Glomerular visceral epithelial cell (primary cell): ENCODE measurements around the gene NKAIN2.
"Not testable (repeated sequence)": the region's sequence is repeated elsewhere in the genome, so short reads cannot be mapped to it uniquely, and the experiment has no call there.

ENCODE experiments used
- DNase-seq: peaks from one replicate; pipeline ENCODE4 v3.0.0-alpha.2; 2016; ENCODE audit errors: extremely low spot score

The NKAIN2 gene

GRCh38 chr6:124494956-124495664 is 691.4 kb downstream of the NKAIN2 start:
- DNase-seq = no peak

- no peak for DNase-seq
Observed at GRCh38 chr6:124495665-124496190, 692.1 kb downstream of the NKAIN2 start.

GRCh38 chr6:124496334-124496733 is 692.7 kb downstream of the NKAIN2 start:
- no peak for DNase-seq

GRCh38 chr6:124512431-124512830 is 708.8 kb downstream of the NKAIN2 start:
- DNase-seq = no peak

GRCh38 chr6:124517339-124517738 is 713.7 kb downstream of the NKAIN2 start:
- no peak for DNase-seq

- no peak for DNase-seq
Observed at GRCh38 chr6:124520514-124520913, 716.8 kb downstream of the NKAIN2 start.

GRCh38 chr6:124522335-124522734 is 718.7 kb downstream of the NKAIN2 start:
- DNase-seq = no peak

GRCh38 chr6:124524491-124525200 is 721.0 kb downstream of the NKAIN2 start:
- no peak for DNase-seq

- DNase-seq = peak; percentile 16
Observed at GRCh38 chr6:124530926-124531325, 727.3 kb downstream of the NKAIN2 start.

- no peak for DNase-seq
Observed at GRCh38 chr6:124535299-124535698, 731.6 kb downstream of the NKAIN2 start.

- DNase-seq = peak; percentile 84
Observed at GRCh38 chr6:124535746-124536145, 732.1 kb downstream of the NKAIN2 start.

GRCh38 chr6:124536157-124536841 is 732.6 kb downstream of the NKAIN2 start:
- no peak for DNase-seq

GRCh38 chr6:124536842-124537191 is 733.2 kb downstream of the NKAIN2 start:
- DNase-seq = no peak

- DNase-seq = no peak
Observed at GRCh38 chr6:124539096-124539495, 735.4 kb downstream of the NKAIN2 start.

GRCh38 chr6:124541573-124541972 is 737.9 kb downstream of the NKAIN2 start:
- DNase-seq = no peak

- no peak for DNase-seq
Observed at GRCh38 chr6:124546601-124547000, 742.9 kb downstream of the NKAIN2 start.

- DNase-seq = no peak
Observed at GRCh38 chr6:124551711-124552233, 748.1 kb downstream of the NKAIN2 start.

- DNase-seq = no peak
Observed at GRCh38 chr6:124557873-124558272, 754.2 kb downstream of the NKAIN2 start.

GRCh38 chr6:124560078-124560477 is 756.4 kb downstream of the NKAIN2 start:
- not testable (repeated sequence) for DNase-seq

GRCh38 chr6:124560873-124561567 is 757.4 kb downstream of the NKAIN2 start:
- no peak for DNase-seq

GRCh38 chr6:124561635-124562130 is 758.0 kb downstream of the NKAIN2 start:
- no peak for DNase-seq

- DNase-seq = not testable (repeated sequence)
Observed at GRCh38 chr6:124564125-124564524, 760.5 kb downstream of the NKAIN2 start.
